Nephron progenitor cell (in vitro differentiated cells): ENCODE measurements around the gene CCDC78.

ENCODE experiments used
- DNase-seq: peaks from one replicate; pipeline ENCODE4 v3.0.0; 2021
- H3K27ac Mint-ChIP-seq: 2 replicates; pipeline ENCODE4 v1.8.0; 2021; ENCODE audit warnings: mild to moderate bottlenecking, moderate library complexity, mixed read lengths
- H3K27me3 Mint-ChIP-seq: 2 replicates; pipeline ENCODE4 v1.8.0; 2021; ENCODE audit warnings: mild to moderate bottlenecking, low read depth, mixed read lengths; ENCODE audit not compliant: poor library complexity
- H3K36me3 Mint-ChIP-seq: 2 replicates; pipeline ENCODE4 v1.8.0; 2021; ENCODE audit warnings: low read depth, mixed read lengths
- H3K4me1 Mint-ChIP-seq: 2 replicates; pipeline ENCODE4 v1.8.0; 2021; ENCODE audit warnings: mixed read lengths
- H3K4me3 Mint-ChIP-seq: 2 replicates; pipeline ENCODE4 v1.8.0; 2021; ENCODE audit warnings: mild to moderate bottlenecking, moderate library complexity, mixed read lengths
- H3K9me3 Mint-ChIP-seq: 2 replicates; pipeline ENCODE4 v1.8.0; 2021; ENCODE audit warnings: mild to moderate bottlenecking, moderate library complexity, mixed read lengths
- TF ChIP-seq, protein P1 (sequence below): fragments of 200-600 bp; sonication (generic); IDR thresholded peaks from 2 replicates; pipeline ENCODE4 v1.5.0; 2021; ENCODE audit warnings: antibody characterized with exemption

The CCDC78 gene

DNA sequence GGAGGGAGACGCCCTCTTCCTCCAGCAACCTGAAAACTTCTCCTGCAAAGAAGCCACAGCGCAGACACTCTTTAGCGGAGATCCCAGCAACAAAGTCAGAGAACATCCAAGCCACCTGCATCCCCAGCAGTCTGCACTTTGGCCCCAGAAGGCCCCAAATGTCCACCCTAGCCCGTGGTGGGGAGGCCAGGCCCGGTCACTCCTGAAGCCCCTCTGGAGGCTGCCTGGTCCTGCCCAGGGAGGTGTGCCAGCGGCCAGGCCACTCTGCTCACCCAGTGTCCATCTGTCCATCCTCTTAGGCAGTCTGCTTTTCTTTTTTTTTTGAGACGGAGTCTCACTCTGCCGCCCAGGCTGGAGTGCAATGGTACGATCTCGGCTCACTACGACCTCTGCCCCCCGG is 6.1 kb upstream of the CCDC78 start:
- Mint-ChIP-seq H3K4me1 (peaks cover under 1% of the 10 kb centered on the region), H3K27me3 (peaks cover 7% of the 10 kb centered on the region), H3K4me3 (no peak overlapping the region), H3K27ac (no peak overlapping the region), H3K36me3 (peaks cover 5% of the 10 kb centered on the region), H3K9me3 (no peaks in the 10 kb centered on the region)
- TF ChIP-seq, protein P1, sequence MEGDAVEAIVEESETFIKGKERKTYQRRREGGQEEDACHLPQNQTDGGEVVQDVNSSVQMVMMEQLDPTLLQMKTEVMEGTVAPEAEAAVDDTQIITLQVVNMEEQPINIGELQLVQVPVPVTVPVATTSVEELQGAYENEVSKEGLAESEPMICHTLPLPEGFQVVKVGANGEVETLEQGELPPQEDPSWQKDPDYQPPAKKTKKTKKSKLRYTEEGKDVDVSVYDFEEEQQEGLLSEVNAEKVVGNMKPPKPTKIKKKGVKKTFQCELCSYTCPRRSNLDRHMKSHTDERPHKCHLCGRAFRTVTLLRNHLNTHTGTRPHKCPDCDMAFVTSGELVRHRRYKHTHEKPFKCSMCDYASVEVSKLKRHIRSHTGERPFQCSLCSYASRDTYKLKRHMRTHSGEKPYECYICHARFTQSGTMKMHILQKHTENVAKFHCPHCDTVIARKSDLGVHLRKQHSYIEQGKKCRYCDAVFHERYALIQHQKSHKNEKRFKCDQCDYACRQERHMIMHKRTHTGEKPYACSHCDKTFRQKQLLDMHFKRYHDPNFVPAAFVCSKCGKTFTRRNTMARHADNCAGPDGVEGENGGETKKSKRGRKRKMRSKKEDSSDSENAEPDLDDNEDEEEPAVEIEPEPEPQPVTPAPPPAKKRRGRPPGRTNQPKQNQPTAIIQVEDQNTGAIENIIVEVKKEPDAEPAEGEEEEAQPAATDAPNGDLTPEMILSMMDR = no peak
- no peak for DNase-seq

DNA sequence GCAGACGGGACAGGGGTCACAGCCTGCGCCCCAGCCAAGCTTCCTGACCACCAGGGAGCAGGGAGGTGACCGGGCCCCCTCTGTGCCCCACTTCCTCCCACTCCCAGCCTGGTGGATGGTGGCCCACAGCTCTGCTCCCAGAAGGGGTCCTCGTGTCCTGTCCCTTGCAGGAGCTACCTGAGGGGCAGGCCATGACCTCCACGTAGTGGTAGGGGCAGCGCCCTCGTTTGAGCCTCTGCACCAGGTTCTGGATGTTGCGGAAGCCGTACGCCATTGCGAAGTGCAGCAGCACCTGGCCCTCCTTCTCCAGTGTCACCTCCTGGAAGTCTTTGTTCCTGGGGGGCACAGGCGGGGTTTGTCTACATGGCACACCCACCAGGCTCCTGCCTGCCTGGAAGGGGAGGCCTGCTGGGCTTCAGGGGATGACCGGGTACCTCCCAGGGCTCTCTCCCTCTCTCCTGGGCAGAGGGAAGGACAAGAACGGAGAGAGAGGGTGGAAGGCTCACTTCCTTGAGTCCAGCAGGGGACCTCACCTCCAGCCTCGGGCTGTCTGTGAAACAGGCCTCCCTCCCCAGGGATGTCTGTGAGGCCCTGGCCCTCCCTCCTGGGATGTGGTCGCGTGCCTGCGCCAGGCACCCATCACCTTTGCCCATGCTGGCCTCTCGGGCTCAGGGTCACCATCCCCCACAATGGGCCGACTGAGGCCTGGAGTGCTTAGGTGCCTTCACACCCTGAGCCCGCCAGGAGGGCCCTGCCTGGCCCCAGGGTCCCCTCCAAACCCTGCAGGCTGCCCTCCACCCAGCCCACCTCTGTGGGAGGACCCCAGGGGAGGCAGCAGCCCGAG is 4.6 kb upstream of the CCDC78 start:
- Mint-ChIP-seq H3K27me3 (peaks cover 14% of the 10 kb centered on the region), H3K9me3 (no peaks in the 10 kb centered on the region), H3K36me3 (peaks cover 5% of the 10 kb centered on the region), H3K4me1 (no peaks in the 10 kb centered on the region), H3K27ac (peak overlapping the region; percentile 68), H3K4me3 (no peak overlapping the region)
- TF ChIP-seq, protein P1 = no peak
- DNase-seq = no peak

DNA sequence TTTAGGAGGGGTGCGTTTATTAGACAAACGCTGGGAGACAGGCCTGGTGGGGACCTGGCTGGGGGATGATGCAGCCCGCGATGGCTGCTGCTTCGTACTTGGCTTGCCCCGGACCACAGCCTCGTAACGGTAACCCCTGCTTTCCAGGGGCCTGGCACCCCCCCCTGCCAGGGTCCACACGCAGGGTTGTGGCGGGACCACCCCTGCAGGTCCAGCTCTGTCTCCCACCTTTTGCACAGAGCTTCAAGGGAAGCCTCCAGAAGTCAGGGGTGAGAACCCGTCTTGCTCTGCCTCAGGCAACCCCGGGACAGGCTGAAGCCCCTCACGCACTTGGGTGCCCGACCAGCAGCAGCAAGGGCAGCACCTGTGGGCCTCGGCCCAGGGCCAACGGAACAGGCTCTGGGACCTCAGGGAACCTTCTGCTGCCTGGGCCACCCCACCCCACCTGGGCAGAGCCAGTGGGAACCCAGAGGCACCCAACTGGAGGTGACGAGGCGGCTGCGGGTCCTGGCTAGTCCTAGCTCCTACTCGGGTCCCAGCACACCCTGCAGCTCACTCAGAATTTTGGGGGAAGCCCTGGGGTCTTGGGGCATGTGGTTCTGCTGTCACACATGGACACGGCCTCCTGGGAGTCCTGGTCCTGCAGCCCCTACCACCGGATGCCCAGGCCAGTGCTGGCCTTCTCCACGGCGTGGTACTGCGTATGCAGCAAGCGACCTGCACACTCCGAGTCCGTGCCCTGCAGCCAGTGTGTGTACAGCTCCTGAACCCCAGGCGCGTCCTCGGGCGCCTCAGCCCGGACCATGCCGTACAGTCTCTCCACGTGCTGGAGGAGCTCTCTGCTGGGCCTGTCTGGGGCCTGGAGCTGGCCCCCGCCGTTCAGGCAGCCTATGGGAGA is 3.8 kb upstream of the CCDC78 start:
- Mint-ChIP-seq H3K4me1 (no peaks in the 10 kb centered on the region), H3K4me3 (no peak overlapping the region), H3K36me3 (no peaks in the 10 kb centered on the region)

DNA sequence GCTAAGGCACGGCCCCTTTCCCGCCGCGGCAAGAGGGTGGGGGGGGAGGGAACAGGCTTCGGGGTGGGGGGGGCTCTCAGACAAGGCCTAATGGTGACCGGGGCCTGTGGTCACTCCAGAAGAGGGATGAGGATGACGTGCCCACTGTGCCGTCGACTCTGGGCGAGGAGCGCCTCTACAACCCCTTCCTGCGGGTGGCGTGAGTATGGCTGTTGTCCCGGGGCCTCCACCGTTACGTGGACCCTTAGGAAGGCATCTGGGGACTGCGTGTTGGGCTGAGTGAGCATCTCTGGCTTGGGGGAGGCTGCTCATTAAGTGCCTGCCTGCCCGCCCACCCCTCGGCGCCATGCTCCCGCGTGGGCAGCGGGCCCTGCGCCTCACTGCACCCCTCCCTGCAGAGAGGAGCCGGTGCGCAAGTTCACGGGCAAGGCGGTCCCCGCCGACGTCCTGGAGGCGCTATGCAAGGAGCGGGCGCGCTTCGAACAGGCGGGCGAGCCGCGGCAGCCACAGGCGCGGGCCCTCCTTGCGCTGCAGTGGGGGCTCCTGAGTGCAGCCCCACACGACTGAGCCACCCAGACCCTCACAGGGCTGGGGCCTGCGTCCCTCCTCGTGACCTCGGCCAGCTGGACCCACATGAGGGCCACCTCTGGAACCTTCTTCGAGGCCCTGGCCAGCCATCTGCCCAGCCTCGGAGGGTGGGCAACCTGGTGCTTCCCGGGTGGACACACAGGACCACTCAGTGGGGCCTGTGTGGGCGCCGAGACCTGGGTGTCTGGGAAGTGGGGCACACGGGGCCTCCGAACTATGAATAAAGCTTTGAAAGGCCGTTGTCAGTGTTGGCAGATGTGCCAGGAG is 2.9 kb upstream of the CCDC78 start:
- peak overlapping the region; percentile 64 for H3K4me3 Mint-ChIP-seq
- no peak overlapping the region for H3K27ac Mint-ChIP-seq
- TF ChIP-seq, protein P1 = no peak

More for the DNA sequence above, 3.8 kb upstream of the CCDC78 start:
- Mint-ChIP-seq H3K27ac (no peak overlapping the region), H3K27me3 (peaks cover 12% of the 10 kb centered on the region), H3K9me3 (no peaks in the 10 kb centered on the region)
- DNase-seq = no peak
- TF ChIP-seq, protein P1 = no peak

DNA sequence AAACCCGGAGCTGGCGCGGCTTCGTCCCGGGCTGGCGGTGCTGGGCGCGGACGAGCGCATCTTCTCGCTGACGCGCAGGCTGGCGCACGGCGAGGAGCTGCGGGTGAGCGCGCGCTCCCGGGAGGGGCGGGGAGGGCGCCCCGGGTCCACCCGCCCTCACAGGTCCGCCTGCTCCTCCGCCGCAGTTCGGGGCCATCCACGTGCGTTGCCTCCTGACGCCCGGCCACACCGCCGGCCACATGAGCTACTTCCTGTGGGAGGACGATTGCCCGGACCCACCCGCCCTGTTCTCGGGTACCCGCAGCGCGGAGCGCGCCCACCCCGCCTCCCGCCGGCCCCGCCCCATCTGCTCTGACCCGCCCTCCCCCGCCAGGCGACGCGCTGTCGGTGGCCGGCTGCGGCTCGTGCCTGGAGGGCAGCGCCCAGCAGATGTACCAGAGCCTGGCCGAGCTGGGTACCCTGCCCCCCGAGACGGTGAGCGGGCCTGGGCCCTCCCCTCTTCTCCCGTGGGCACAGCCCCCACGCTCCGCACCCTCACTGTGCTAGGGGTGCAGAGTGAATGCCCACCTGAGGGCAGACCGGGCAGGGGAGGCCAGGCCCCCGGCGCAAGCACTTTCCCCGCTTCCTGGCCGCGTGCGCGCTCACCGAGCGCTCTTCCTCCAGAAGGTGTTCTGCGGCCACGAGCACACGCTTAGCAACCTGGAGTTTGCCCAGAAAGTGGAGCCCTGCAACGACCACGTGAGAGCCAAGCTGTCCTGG is 2.1 kb upstream of the CCDC78 start:
- TF ChIP-seq, protein P1 = no peak
- Mint-ChIP-seq H3K9me3 (no peaks in the 10 kb centered on the region), H3K27ac (no peak overlapping the region), H3K27me3 (peaks cover 12% of the 10 kb centered on the region), H3K4me3 (peak overlapping the region; percentile 64), H3K36me3 (no peaks in the 10 kb centered on the region), H3K4me1 (no peaks in the 10 kb centered on the region)
- peak; percentile 77 for DNase-seq

More for the DNA sequence above, 2.9 kb upstream of the CCDC78 start:
- no peak for DNase-seq
- H3K27me3 Mint-ChIP-seq = peaks cover 12% of the 10 kb centered on the region
- no peaks in the 10 kb centered on the region for H3K9me3 Mint-ChIP-seq
- H3K4me1 Mint-ChIP-seq = no peaks in the 10 kb centered on the region
- H3K36me3 Mint-ChIP-seq = no peaks in the 10 kb centered on the region
